Anterior cingulate cortex (tissue), 58 donors: ENCODE results near the gene MISP.

Experiments used
- DNase-seq, 58 donors: peaks; one replicate each; lab custom pipeline; 2025; lab: John Stamatoyannopoulos, UW

MISP gene

GRCh38 chr19:768424-768823, 17.5 kb downstream of the MISP start:
- no peak for DNase-seq

- no peak for DNase-seq
Observed at GRCh38 chr19:769616-770015, 18.7 kb downstream of the MISP start.

GRCh38 chr19:771332-771785, 20.4 kb downstream of the MISP start:
- no peak for DNase-seq

- no peak for DNase-seq
Observed at GRCh38 chr19:772063-772462, 21.2 kb downstream of the MISP start.

- no peak for DNase-seq
Observed at GRCh38 chr19:772730-773436, 22.0 kb downstream of the MISP start.

GRCh38 chr19:776549-776948, 25.6 kb downstream of the MISP start:
- no peak for DNase-seq

- DNase-seq: no peak
Observed at GRCh38 chr19:778910-779653, 28.2 kb downstream of the MISP start.

- DNase-seq: no peak
Observed at GRCh38 chr19:780935-781334, 30.0 kb downstream of the MISP start.

- no peak for DNase-seq
Observed at GRCh38 chr19:781800-782184, 30.9 kb downstream of the MISP start.

- DNase-seq: no peak
Observed at GRCh38 chr19:782185-782877, 31.4 kb downstream of the MISP start.

- DNase-seq: no peak
Observed at GRCh38 chr19:782878-783668, 32.2 kb downstream of the MISP start.

GRCh38 chr19:784541-784940, 33.6 kb downstream of the MISP start:
- no peak for DNase-seq

GRCh38 chr19:787536-787935, 36.6 kb downstream of the MISP start:
- DNase-seq: no peak

- no peak for DNase-seq
Observed at GRCh38 chr19:788686-788982, 37.7 kb downstream of the MISP start.

GRCh38 chr19:788983-789700, 38.2 kb downstream of the MISP start:
- DNase-seq: no peak

- DNase-seq: no peak
Observed at GRCh38 chr19:789701-790060, 38.8 kb downstream of the MISP start.

GRCh38 chr19:791007-791566, 40.2 kb downstream of the MISP start:
- DNase-seq: no peak

GRCh38 chr19:791567-792305, 40.8 kb downstream of the MISP start:
- DNase-seq: no peak

- no peak for DNase-seq
Observed at GRCh38 chr19:792306-792885, 41.5 kb downstream of the MISP start.
